ENCODE results near the gene PTPN14.

PTPN14 gene

DNA sequence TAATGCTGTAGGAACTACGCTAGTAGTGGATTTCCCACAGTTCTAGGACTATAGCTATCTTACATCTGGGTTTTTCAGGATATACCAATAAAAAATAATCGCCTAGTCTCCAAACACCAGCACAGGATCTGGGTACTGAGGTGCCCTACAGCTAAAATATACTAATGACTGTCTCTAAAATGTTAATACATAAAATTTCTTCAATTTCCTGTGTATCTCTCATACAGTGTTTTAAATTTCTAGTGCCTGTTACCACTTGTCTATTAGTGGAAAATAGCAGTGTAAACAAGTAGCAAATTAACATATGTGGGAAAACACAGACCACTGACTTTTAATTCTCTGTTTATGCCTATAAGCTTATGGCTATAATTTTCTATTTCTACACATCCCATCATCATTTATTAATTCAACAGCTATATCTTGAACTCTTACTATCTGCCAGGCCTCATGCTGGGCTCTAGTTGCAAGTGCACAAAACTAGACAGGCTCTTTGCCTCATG lies 16.1 kb upstream of the PTPN14 start:
- no peaks in the 10 kb centered on the region for H3K27me3 ChIP-seq (ENCODE audit: insufficient read depth, low read length)
- H3K9me3 ChIP-seq (ENCODE audit: insufficient read depth, low read depth, low read length): no peaks in the 10 kb centered on the region
- H3K27ac ChIP-seq (ENCODE audit: low read depth, low read length): no peak overlapping the region
- H4K91ac ChIP-seq (ENCODE audit: low read depth, low read length): no peak overlapping the region
- H3K4ac ChIP-seq (ENCODE audit: low read depth, low read length): no peak overlapping the region
- H3K79me1 ChIP-seq (ENCODE audit: low read length): peaks cover 5% of the 10 kb centered on the region
- H3K23ac ChIP-seq (ENCODE audit: low read length): no peak overlapping the region
- no peak overlapping the region for H3K14ac ChIP-seq (ENCODE audit: low read length)
- no peaks in the 10 kb centered on the region for H3K36me3 ChIP-seq (ENCODE audit: control insufficient read depth in 1 of 2, insufficient read depth in 2 of 2, low read length in 2 of 2)
- peaks cover 4 to 6% of the 10 kb centered on the region in 2 experiments for H3K4me1 ChIP-seq (ENCODE audit: control insufficient read depth in 1 of 2, insufficient read depth in 2 of 2, low read length in 2 of 2)
- WGBS (ENCODE audit: extremely low coverage, insufficient coverage, insufficient read length): no CpG with 5 or more reads among the region's 2 CpGs
- no peak overlapping the region for H4K12ac ChIP-seq (ENCODE audit: low read depth, low read length)
- H2AFZ ChIP-seq (ENCODE audit: insufficient read depth, low read length, poor library complexity): no peak overlapping the region
- H3K18ac ChIP-seq (ENCODE audit: low read length): no peak overlapping the region
- H3K9ac ChIP-seq (ENCODE audit: low read length): no peak overlapping the region
- H3K79me2 ChIP-seq (ENCODE audit: control insufficient read depth, insufficient read depth, low read length, poor library complexity): no peaks in the 10 kb centered on the region
- no peak overlapping the region for H2BK12ac ChIP-seq (ENCODE audit: low read length)
- H3K4me3 ChIP-seq (ENCODE audit: low read depth, low read length): no peak overlapping the region
- no peak overlapping the region for H3K4me2 ChIP-seq (ENCODE audit: low read length)
- no peak for DNase-seq
- no peak overlapping the region for H4K8ac ChIP-seq (ENCODE audit: low read depth, low read length)
- no peak overlapping the region for H2BK5ac ChIP-seq (ENCODE audit: low read depth, low read length, poor library complexity)
- no peak overlapping the region for H2BK120ac ChIP-seq (ENCODE audit: insufficient read depth, low read length, poor library complexity)
- no peak overlapping the region for H2AK5ac ChIP-seq (ENCODE audit: low read length)

GRCh38 chr1:214566158-214567104 lies 15.0 kb upstream of the PTPN14 start:
- Histone ChIP-seq H3K9me3 (ENCODE audit: insufficient read depth, low read depth, low read length) (no peaks in the 10 kb centered on the region), H4K8ac (ENCODE audit: low read depth, low read length) (no peak overlapping the region), H3K79me1 (ENCODE audit: low read length) (no peaks in the 10 kb centered on the region), H4K12ac (ENCODE audit: low read depth, low read length) (no peak overlapping the region), H3K4me3 (ENCODE audit: low read depth, low read length) (no peak overlapping the region), H3K27ac (ENCODE audit: low read depth, low read length) (no peak overlapping the region), H3K4me1 (ENCODE audit: control insufficient read depth in 1 of 2, insufficient read depth in 2 of 2, low read length in 2 of 2) (peaks cover 0 to 2% of the 10 kb centered on the region in 2 experiments), H3K4ac (ENCODE audit: low read depth, low read length) (no peak overlapping the region), H3K14ac (ENCODE audit: low read length) (no peak overlapping the region), H3K23ac (ENCODE audit: low read length) (no peak overlapping the region), H2AK5ac (ENCODE audit: low read length) (no peak overlapping the region), H3K27me3 (ENCODE audit: insufficient read depth, low read length) (no peaks in the 10 kb centered on the region), H3K79me2 (ENCODE audit: control insufficient read depth, insufficient read depth, low read length, poor library complexity) (no peaks in the 10 kb centered on the region), H2AFZ (ENCODE audit: insufficient read depth, low read length, poor library complexity) (no peak overlapping the region), H3K9ac (ENCODE audit: low read length) (no peak overlapping the region), H4K91ac (ENCODE audit: low read depth, low read length) (no peak overlapping the region), H2BK120ac (ENCODE audit: insufficient read depth, low read length, poor library complexity) (no peak overlapping the region), H3K18ac (ENCODE audit: low read length) (no peak overlapping the region), H2BK5ac (ENCODE audit: low read depth, low read length, poor library complexity) (no peak overlapping the region), H3K4me2 (ENCODE audit: low read length) (no peak overlapping the region), H2BK12ac (ENCODE audit: low read length) (no peak overlapping the region), H3K36me3 (ENCODE audit: control insufficient read depth in 1 of 2, insufficient read depth in 2 of 2, low read length in 2 of 2) (no peaks in the 10 kb centered on the region)
- WGBS (ENCODE audit: extremely low coverage, insufficient coverage, insufficient read length): no CpG with 5 or more reads among the region's 3 CpGs
- no peak for DNase-seq

- Histone ChIP-seq H3K27me3 (ENCODE audit: insufficient read depth, low read length) (no peaks in the 10 kb centered on the region), H3K4me1 (ENCODE audit: control insufficient read depth in 1 of 2, insufficient read depth in 2 of 2, low read length in 2 of 2) (peaks cover 0 to 2% of the 10 kb centered on the region in 2 experiments), H4K12ac (ENCODE audit: low read depth, low read length) (no peak overlapping the region), H3K9ac (ENCODE audit: low read length) (no peak overlapping the region), H2AK5ac (ENCODE audit: low read length) (no peak overlapping the region), H3K4ac (ENCODE audit: low read depth, low read length) (no peak overlapping the region), H3K4me3 (ENCODE audit: low read depth, low read length) (no peak overlapping the region), H2BK12ac (ENCODE audit: low read length) (no peak overlapping the region), H3K36me3 (ENCODE audit: control insufficient read depth in 1 of 2, insufficient read depth in 2 of 2, low read length in 2 of 2) (no peaks in the 10 kb centered on the region), H3K27ac (ENCODE audit: low read depth, low read length) (no peak overlapping the region), H2BK120ac (ENCODE audit: insufficient read depth, low read length, poor library complexity) (no peak overlapping the region), H3K14ac (ENCODE audit: low read length) (no peak overlapping the region), H3K4me2 (ENCODE audit: low read length) (no peak overlapping the region), H3K18ac (ENCODE audit: low read length) (no peak overlapping the region), H4K8ac (ENCODE audit: low read depth, low read length) (no peak overlapping the region), H3K79me1 (ENCODE audit: low read length) (no peaks in the 10 kb centered on the region), H3K79me2 (ENCODE audit: control insufficient read depth, insufficient read depth, low read length, poor library complexity) (no peaks in the 10 kb centered on the region), H2AFZ (ENCODE audit: insufficient read depth, low read length, poor library complexity) (no peak overlapping the region), H3K9me3 (ENCODE audit: insufficient read depth, low read depth, low read length) (no peaks in the 10 kb centered on the region), H3K23ac (ENCODE audit: low read length) (no peak overlapping the region), H2BK5ac (ENCODE audit: low read depth, low read length, poor library complexity) (no peak overlapping the region), H4K91ac (ENCODE audit: low read depth, low read length) (no peak overlapping the region)
- no peak for DNase-seq
- WGBS (ENCODE audit: extremely low coverage, insufficient coverage, insufficient read length): no CpG with 5 or more reads among the region's 1 CpG
These were observed 13.9 kb upstream of the PTPN14 start for GRCh38 chr1:214565310-214565709.

DNA sequence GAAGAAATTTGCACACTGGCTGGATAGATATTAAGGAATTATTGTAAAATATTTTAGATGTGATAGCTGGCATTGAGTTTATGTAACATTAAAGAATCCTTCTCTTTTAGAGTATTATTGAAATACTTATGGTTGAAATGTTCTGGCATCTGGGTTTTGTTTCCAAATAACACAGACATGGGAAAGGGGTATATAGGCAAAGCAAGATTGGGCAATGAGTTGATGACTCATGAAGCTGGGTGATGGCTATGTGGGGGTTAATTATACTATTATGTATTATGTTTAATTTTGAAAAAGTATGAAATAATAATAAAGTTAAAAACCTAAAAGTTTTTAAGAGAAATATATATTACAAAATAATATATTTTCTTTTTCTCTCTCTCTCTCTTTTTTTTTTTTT lies 12.5 kb upstream of the PTPN14 start:
- Histone ChIP-seq H2BK5ac (ENCODE audit: low read depth, low read length, poor library complexity) (no peak overlapping the region), H3K4me1 (ENCODE audit: control insufficient read depth in 1 of 2, insufficient read depth in 2 of 2, low read length in 2 of 2) (peaks cover 0 to 4% of the 10 kb centered on the region in 2 experiments), H2AFZ (ENCODE audit: insufficient read depth, low read length, poor library complexity) (no peak overlapping the region), H3K79me1 (ENCODE audit: low read length) (no peaks in the 10 kb centered on the region), H3K4me3 (ENCODE audit: low read depth, low read length) (no peak overlapping the region), H3K14ac (ENCODE audit: low read length) (no peak overlapping the region), H3K4me2 (ENCODE audit: low read length) (no peak overlapping the region), H2AK5ac (ENCODE audit: low read length) (no peak overlapping the region), H4K12ac (ENCODE audit: low read depth, low read length) (no peak overlapping the region), H3K27me3 (ENCODE audit: insufficient read depth, low read length) (no peaks in the 10 kb centered on the region), H2BK12ac (ENCODE audit: low read length) (no peak overlapping the region), H4K91ac (ENCODE audit: low read depth, low read length) (no peak overlapping the region), H4K8ac (ENCODE audit: low read depth, low read length) (no peak overlapping the region), H2BK120ac (ENCODE audit: insufficient read depth, low read length, poor library complexity) (no peak overlapping the region), H3K27ac (ENCODE audit: low read depth, low read length) (no peak overlapping the region), H3K9me3 (ENCODE audit: insufficient read depth, low read depth, low read length) (no peaks in the 10 kb centered on the region), H3K23ac (ENCODE audit: low read length) (no peak overlapping the region), H3K18ac (ENCODE audit: low read length) (no peak overlapping the region), H3K79me2 (ENCODE audit: control insufficient read depth, insufficient read depth, low read length, poor library complexity) (no peaks in the 10 kb centered on the region), H3K9ac (ENCODE audit: low read length) (no peak overlapping the region), H3K36me3 (ENCODE audit: control insufficient read depth in 1 of 2, insufficient read depth in 2 of 2, low read length in 2 of 2) (no peaks in the 10 kb centered on the region), H3K4ac (ENCODE audit: low read depth, low read length) (no peak overlapping the region)
- DNase-seq: no peak
